BE2C (cell line): ENCODE measurements around the gene GLB1L2.

Experiments used
- DNase-seq: peaks from one replicate; pipeline ENCODE4 v3.0.0-alpha.2; 2020
- H3K27me3 ChIP-seq: fragments of 250-450 bp; sonication (Bioruptor Pico); 2 replicates; pipeline ENCODE4 v1.5.1; 2020; ENCODE audit warnings: mild to moderate bottlenecking
- H3K36me3 ChIP-seq: fragments of 250-450 bp; sonication (Bioruptor Pico); 2 replicates; pipeline ENCODE4 v1.5.1; 2020; ENCODE audit warnings: mild to moderate bottlenecking
- H3K4me1 ChIP-seq: fragments of 250-450 bp; sonication (Bioruptor Pico); 2 replicates; pipeline ENCODE4 v1.5.1; 2020
- H3K4me3 ChIP-seq: 2 replicates; pipeline ENCODE4 v1.5.1; 2011; ENCODE audit warnings: low read depth, low read length
- H3K9me3 ChIP-seq: fragments of 250-450 bp; sonication (Bioruptor Pico); 2 replicates; pipeline ENCODE4 v1.5.1; 2020
- TF ChIP-seq, protein P1 (sequence below): IDR thresholded peaks from 2 replicates; pipeline ENCODE4 v1.5.1; 2012; ENCODE audit warnings: mild to moderate bottlenecking, low read depth, low read length

GLB1L2 gene

DNA sequence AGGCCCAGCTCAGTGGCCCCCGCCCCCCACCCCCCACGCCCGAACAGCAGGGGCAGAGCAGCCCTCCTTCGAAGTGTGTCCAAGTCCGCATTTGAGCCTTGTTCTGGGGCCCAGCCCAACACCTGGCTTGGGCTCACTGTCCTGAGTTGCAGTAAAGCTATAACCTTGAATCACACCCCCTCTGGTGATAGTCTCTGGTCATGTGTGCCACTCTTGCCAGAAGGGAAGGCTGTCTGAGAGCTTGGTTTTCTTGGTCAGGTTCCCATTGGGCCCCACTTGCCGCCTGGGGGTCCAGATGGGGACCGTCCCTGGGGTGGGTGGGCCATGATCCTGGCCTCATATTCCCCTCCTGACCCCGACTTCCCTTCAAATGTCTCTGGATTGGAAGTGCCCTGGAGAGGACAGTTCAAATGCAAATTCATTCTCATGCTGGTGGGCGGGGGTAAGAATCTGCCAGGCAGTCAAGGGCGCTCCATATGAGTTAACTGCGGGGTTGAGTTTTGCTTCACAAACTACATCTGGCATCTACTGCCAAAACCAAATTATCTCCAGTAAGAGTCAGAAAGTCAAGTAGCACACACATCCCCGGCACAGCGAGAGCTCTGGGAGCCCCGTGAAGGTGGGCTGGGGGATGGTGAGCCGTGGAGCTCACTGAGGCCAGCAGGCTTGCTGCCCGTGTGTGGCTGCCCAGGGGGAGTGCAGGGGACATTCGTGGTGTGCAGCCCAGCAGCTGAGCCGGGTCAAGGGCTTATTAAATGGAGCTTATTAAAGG, 44.5 kb downstream of the GLB1L2 start:
- Histone ChIP-seq H3K9me3 (no peaks in the 10 kb centered on the region), H3K36me3 (no peaks in the 10 kb centered on the region; the same call in 1 of the 2 replicates), H3K4me3 (no peak overlapping the region), H3K27me3 (no peaks in the 10 kb centered on the region), H3K4me1 (no peaks in the 10 kb centered on the region)
- TF ChIP-seq, protein P1, sequence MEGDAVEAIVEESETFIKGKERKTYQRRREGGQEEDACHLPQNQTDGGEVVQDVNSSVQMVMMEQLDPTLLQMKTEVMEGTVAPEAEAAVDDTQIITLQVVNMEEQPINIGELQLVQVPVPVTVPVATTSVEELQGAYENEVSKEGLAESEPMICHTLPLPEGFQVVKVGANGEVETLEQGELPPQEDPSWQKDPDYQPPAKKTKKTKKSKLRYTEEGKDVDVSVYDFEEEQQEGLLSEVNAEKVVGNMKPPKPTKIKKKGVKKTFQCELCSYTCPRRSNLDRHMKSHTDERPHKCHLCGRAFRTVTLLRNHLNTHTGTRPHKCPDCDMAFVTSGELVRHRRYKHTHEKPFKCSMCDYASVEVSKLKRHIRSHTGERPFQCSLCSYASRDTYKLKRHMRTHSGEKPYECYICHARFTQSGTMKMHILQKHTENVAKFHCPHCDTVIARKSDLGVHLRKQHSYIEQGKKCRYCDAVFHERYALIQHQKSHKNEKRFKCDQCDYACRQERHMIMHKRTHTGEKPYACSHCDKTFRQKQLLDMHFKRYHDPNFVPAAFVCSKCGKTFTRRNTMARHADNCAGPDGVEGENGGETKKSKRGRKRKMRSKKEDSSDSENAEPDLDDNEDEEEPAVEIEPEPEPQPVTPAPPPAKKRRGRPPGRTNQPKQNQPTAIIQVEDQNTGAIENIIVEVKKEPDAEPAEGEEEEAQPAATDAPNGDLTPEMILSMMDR: no peak
- no peak for DNase-seq

DNA sequence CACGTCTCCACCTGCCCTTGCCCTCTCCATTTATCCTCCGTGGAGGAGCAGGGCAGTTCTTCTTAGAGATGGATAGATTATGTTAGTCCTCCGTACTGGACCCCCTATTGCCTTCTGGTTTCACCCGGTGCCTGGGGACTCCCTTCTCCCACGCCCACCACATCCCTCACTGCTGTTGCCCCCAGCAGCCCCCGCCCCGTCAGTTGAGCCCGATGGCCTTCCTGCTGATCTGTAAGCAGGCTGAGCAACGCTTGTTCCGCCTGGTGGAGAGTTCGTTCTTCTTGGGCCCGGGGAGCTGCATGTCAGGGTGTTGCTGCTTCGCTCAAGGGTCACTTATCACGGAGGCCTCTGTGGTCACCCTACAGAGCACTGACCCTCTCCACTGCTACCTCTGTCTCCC, 46.1 kb downstream of the GLB1L2 start:
- no peak for DNase-seq
- Histone ChIP-seq H3K4me3 (no peak overlapping the region), H3K9me3 (no peaks in the 10 kb centered on the region), H3K27me3 (no peaks in the 10 kb centered on the region), H3K4me1 (no peaks in the 10 kb centered on the region), H3K36me3 (no peaks in the 10 kb centered on the region; the same call in 1 of the 2 replicates)
- TF ChIP-seq, protein P1: no peak

GRCh38 chr11:134379241-134379640, 47.5 kb downstream of the GLB1L2 start:
- no peaks in the 10 kb centered on the region for H3K4me1 ChIP-seq

GRCh38 chr11:134380229-134380628, 48.4 kb downstream of the GLB1L2 start:
- Histone ChIP-seq H3K27me3 (no peaks in the 10 kb centered on the region), H3K4me1 (no peaks in the 10 kb centered on the region), H3K9me3 (no peaks in the 10 kb centered on the region), H3K36me3 (no peaks in the 10 kb centered on the region; the same call in 1 of the 2 replicates), H3K4me3 (no peak overlapping the region)
- TF ChIP-seq, protein P1: no peak
- no peak for DNase-seq

More at GRCh38 chr11:134379241-134379640, 47.5 kb downstream of the GLB1L2 start:
- H3K9me3 ChIP-seq: no peaks in the 10 kb centered on the region
- no peak overlapping the region for H3K4me3 ChIP-seq
- TF ChIP-seq, protein P1: no peak
- no peak for DNase-seq
- no peaks in the 10 kb centered on the region for H3K27me3 ChIP-seq
- no peaks in the 10 kb centered on the region; the same call in 1 of the 2 replicates for H3K36me3 ChIP-seq

GRCh38 chr11:134380785-134381184, 49.0 kb downstream of the GLB1L2 start:
- TF ChIP-seq, protein P1: no peak
- no peak overlapping the region for H3K4me3 ChIP-seq
- H3K9me3 ChIP-seq: no peaks in the 10 kb centered on the region
- no peak for DNase-seq
- no peaks in the 10 kb centered on the region; the same call in 1 of the 2 replicates for H3K36me3 ChIP-seq
- no peaks in the 10 kb centered on the region for H3K27me3 ChIP-seq
- H3K4me1 ChIP-seq: 0 out of 2 replicates have a peak, but pooled peaks cover 1% of the 10 kb centered on the region

DNA sequence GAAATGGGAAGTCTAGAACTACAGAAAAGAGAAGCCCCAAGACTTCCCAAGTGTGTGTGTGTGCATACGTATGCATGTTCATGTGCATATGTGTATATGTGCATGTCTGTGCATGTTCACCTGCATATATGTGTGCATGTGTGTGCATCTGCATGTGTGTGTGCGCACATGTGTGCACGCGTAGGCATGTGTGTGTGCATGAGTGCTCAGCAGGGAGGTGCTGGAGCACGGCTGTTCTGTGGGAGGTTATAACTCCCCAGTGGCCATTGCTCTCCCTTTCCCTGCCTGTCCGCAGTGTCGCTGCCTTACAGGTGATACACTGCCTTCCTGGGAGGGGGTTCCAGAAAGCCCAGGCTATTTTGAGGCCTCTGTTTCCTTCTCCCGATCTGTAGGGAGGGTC, 50.5 kb downstream of the GLB1L2 start:
- DNase-seq: no peak
- 0 out of 2 replicates have a peak, but pooled peaks cover 7% of the 10 kb centered on the region for H3K4me1 ChIP-seq
- no peak overlapping the region for H3K4me3 ChIP-seq
- H3K9me3 ChIP-seq: no peaks in the 10 kb centered on the region
- TF ChIP-seq, protein P1: no peak
- H3K27me3 ChIP-seq: no peaks in the 10 kb centered on the region
- H3K36me3 ChIP-seq: no peaks in the 10 kb centered on the region
